HG02852 (cell line): ENCODE data around the gene ZBTB18.
"Not testable (repeated sequence)": the region's sequence is repeated elsewhere in the genome, so short reads cannot be mapped to it uniquely, and the experiment has no call there.

ENCODE experiments used
- ATAC-seq: cut with Tn5 transposase; IDR thresholded peaks from one replicate; pipeline ENCODE4 v1.9.1; 2021; ENCODE audit warnings: mild to moderate bottlenecking, moderate library complexity; ENCODE audit not compliant: unreplicated experiment

ZBTB18 gene

GRCh38 chr1:244050835-244051444 is at the start of gene ZBTB18:
ZBTB18 (plus strand) TSS chr1:244051283; CDS start chr1:244051432, 149 bp downstream.
- no peak for ATAC-seq

GRCh38 chr1:244002721-244003120 is 48.4 kb upstream of the ZBTB18 start:
- ATAC-seq: no peak

GRCh38 chr1:244005455-244005854 is 45.6 kb upstream of the ZBTB18 start:
- no peak for ATAC-seq

GRCh38 chr1:244006381-244006901 is 44.6 kb upstream of the ZBTB18 start:
- no peak for ATAC-seq

- ATAC-seq: no peak
These were observed 44.1 kb upstream of the ZBTB18 start for GRCh38 chr1:244006961-244007360.

GRCh38 chr1:244010191-244010590 is 40.9 kb upstream of the ZBTB18 start:
- no peak for ATAC-seq

GRCh38 chr1:244010703-244011123 is 40.4 kb upstream of the ZBTB18 start:
- no peak for ATAC-seq

GRCh38 chr1:244011271-244011670 is 39.8 kb upstream of the ZBTB18 start:
- ATAC-seq: no peak

- ATAC-seq: no peak
These were observed 39.3 kb upstream of the ZBTB18 start for GRCh38 chr1:244011786-244012185.

- ATAC-seq: no peak
These were observed 38.9 kb upstream of the ZBTB18 start for GRCh38 chr1:244012202-244012601.

GRCh38 chr1:244013100-244013499 is 38.0 kb upstream of the ZBTB18 start:
- no peak for ATAC-seq

GRCh38 chr1:244014862-244015261 is 36.2 kb upstream of the ZBTB18 start:
- not testable (repeated sequence) for ATAC-seq

GRCh38 chr1:244019982-244020485 is 31.0 kb upstream of the ZBTB18 start:
- no peak for ATAC-seq

GRCh38 chr1:244021427-244021826 is 29.7 kb upstream of the ZBTB18 start:
- no peak for ATAC-seq

GRCh38 chr1:244022311-244022710 is 28.8 kb upstream of the ZBTB18 start:
- ATAC-seq: no peak

- no peak for ATAC-seq
These were observed 28.1 kb upstream of the ZBTB18 start for GRCh38 chr1:244022864-244023440.

GRCh38 chr1:244027491-244028145 is 23.5 kb upstream of the ZBTB18 start:
- no peak for ATAC-seq

GRCh38 chr1:244028701-244029100 is 22.4 kb upstream of the ZBTB18 start:
- ATAC-seq: no peak

- ATAC-seq: no peak
These were observed 22.0 kb upstream of the ZBTB18 start for GRCh38 chr1:244029124-244029523.

- no peak for ATAC-seq
These were observed 20.5 kb upstream of the ZBTB18 start for GRCh38 chr1:244030481-244031040.

GRCh38 chr1:244035358-244035757 is 15.7 kb upstream of the ZBTB18 start:
- no peak for ATAC-seq

- no peak for ATAC-seq
These were observed 13.8 kb upstream of the ZBTB18 start for GRCh38 chr1:244037252-244037651.
